Tibial artery (tissue), 4 donors: ENCODE data around the gene C1QBP.
A peak's percentile ranks its signal among the peaks of the same experiment; 100 is the strongest.

Source experiments
- DNase-seq, 2 donors: peaks; one replicate each; pipeline ENCODE4 v3.0.0-alpha.2; 2019
- H3K27ac ChIP-seq, 2 donors: fragments of 200-600 bp; sonication (generic) in 1 of 2; 1 replicate in 1 of 2; 2 replicates in 1 of 2; pipeline ENCODE4 v1.5.1; 2018 to 2019; ENCODE audit warnings: mild to moderate bottlenecking in 1 of 2
- H3K27me3 ChIP-seq, 2 donors: fragments of 200-600 bp; sonication (generic) in 1 of 2; one replicate each; pipeline versions ENCODE4 v1.5.1 to v1.6.0; 2016 to 2019
- H3K36me3 ChIP-seq, 3 donors: fragments of 200-600 bp; sonication (generic) in 2 of 3; one replicate each; pipeline ENCODE4 v1.5.1; 2016 to 2019; ENCODE audit warnings: mild to moderate bottlenecking in 2 of 3
- H3K4me1 ChIP-seq, 4 donors: fragments of 200-600 bp; sonication (generic) in 2 of 4; 1 replicate in 3 of 4; 2 replicates in 1 of 4; pipeline ENCODE4 v1.5.1; 2016 to 2019
- H3K4me3 ChIP-seq, 2 donors: fragments of 200-600 bp; sonication (generic) in 1 of 2; 1 replicate in 1 of 2; 2 replicates in 1 of 2; pipeline ENCODE4 v1.5.1; 2018 to 2019; ENCODE audit warnings: mild to moderate bottlenecking in 2 of 2
- H3K9me3 ChIP-seq, 3 donors: fragments of 200-600 bp; sonication (generic) in 1 of 3; one replicate each; pipeline ENCODE4 v1.5.1; 2016 to 2019
- intact Hi-C: fragments of 100-400 bp; cut with DNase I; formaldehyde crosslinking; loops from one replicate; pipeline ENCODE4 v1.15.0; 2023; ENCODE audit warnings: low total_unique reads
- TF ChIP-seq, protein P1 (sequence below), 2 experiments: fragments of 200-600 bp in 1 of 2; fragments of 450-650 bp in 1 of 2; IDR thresholded peaks; one replicate each; pipeline ENCODE4 v1.5.1; 2017 to 2019; ENCODE audit warnings: antibody characterized with exemption in 2 of 2, mild to moderate bottlenecking in 1 of 2, moderate library complexity in 1 of 2

The C1QBP gene

GRCh38 chr17:5438716-5439445, at the start of gene C1QBP:
C1QBP (minus strand) TSS chr17:5439155; CDS start chr17:5439073, 82 bp downstream.
- intact Hi-C loops: no loop called here
- Histone ChIP-seq H3K27ac (peak within 1 kb of the TSS; percentile 77), H3K9me3 (no peaks in the 10 kb centered on the region), H3K27me3 (no peaks in the 10 kb centered on the region), H3K4me1 (peaks cover 0 to 24% (median 18%) of the 10 kb centered on the region in 4 donors), H3K36me3 (peaks cover 19 to 42% (median 33%) of the 10 kb centered on the region in 3 donors), H3K4me3 (peak within 1 kb of the TSS; percentile 69 to 72)
- peak; percentile 84 to 95 for DNase-seq
- TF ChIP-seq, protein P1, sequence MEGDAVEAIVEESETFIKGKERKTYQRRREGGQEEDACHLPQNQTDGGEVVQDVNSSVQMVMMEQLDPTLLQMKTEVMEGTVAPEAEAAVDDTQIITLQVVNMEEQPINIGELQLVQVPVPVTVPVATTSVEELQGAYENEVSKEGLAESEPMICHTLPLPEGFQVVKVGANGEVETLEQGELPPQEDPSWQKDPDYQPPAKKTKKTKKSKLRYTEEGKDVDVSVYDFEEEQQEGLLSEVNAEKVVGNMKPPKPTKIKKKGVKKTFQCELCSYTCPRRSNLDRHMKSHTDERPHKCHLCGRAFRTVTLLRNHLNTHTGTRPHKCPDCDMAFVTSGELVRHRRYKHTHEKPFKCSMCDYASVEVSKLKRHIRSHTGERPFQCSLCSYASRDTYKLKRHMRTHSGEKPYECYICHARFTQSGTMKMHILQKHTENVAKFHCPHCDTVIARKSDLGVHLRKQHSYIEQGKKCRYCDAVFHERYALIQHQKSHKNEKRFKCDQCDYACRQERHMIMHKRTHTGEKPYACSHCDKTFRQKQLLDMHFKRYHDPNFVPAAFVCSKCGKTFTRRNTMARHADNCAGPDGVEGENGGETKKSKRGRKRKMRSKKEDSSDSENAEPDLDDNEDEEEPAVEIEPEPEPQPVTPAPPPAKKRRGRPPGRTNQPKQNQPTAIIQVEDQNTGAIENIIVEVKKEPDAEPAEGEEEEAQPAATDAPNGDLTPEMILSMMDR (IDR thresholded peaks at IDR 0.05): peak; percentile 99 to 100

DNA sequence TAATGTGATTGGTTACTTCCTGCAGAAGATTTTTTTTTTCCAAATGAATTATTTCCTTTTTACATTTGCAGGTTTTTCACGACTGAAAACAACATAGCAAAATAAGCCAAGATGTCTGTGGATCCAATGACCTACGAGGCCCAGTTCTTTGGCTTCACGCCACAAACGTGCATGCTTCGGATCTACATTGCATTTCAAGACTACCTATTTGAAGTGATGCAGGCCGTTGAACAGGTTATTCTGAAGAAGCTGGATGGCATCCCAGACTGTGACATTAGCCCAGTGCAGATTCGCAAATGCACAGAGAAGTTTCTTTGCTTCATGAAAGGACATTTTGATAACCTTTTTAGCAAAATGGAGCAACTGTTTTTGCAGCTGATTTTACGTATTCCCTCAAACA, 49.8 kb upstream of the C1QBP start:
- H3K4me1 ChIP-seq: peaks cover 0 to 28% (median 26%) of the 10 kb centered on the region in 4 donors

GRCh38 chr17:5486206-5487124, 47.5 kb upstream of the C1QBP start, which contains the start of gene MIS12:
MIS12 (plus strand) TSS chr17:5486566; CDS start chr17:5488863, 2,297 bp downstream.
- intact Hi-C loops: loop anchor here (5.0 kb wide), 1 partner anchor 64 kb away; the partner anchor contains the start of gene RPAIN
- Histone ChIP-seq H3K4me1 (peaks cover 0 to 31% (median 28%) of the 10 kb centered on the region in 4 donors), H3K36me3 (peaks cover 30 to 52% (median 39%) of the 10 kb centered on the region in 3 donors), H3K4me3 (peak within 1 kb of the TSS; percentile 78 to 95), H3K27ac (peak within 1 kb of the TSS; percentile 95 to 98), H3K9me3 (no peaks in the 10 kb centered on the region), H3K27me3 (no peaks in the 10 kb centered on the region)
- DNase-seq: peak; percentile 99
- TF ChIP-seq, protein P1 (IDR thresholded peaks at IDR 0.05): no peak

More for the DNA sequence above, 49.8 kb upstream of the C1QBP start:
- Histone ChIP-seq H3K36me3 (peaks cover 15 to 37% (median 25%) of the 10 kb centered on the region in 3 donors), H3K27ac (no peak overlapping the region), H3K4me3 (no peak overlapping the region), H3K9me3 (no peaks in the 10 kb centered on the region), H3K27me3 (no peaks in the 10 kb centered on the region)
- intact Hi-C loops: loop anchor here (5.0 kb wide), 1 partner anchor 66 kb away; the partner anchor contains the start of gene RPAIN
- no peak for DNase-seq
- TF ChIP-seq, protein P1 (IDR thresholded peaks at IDR 0.05): no peak

DNA sequence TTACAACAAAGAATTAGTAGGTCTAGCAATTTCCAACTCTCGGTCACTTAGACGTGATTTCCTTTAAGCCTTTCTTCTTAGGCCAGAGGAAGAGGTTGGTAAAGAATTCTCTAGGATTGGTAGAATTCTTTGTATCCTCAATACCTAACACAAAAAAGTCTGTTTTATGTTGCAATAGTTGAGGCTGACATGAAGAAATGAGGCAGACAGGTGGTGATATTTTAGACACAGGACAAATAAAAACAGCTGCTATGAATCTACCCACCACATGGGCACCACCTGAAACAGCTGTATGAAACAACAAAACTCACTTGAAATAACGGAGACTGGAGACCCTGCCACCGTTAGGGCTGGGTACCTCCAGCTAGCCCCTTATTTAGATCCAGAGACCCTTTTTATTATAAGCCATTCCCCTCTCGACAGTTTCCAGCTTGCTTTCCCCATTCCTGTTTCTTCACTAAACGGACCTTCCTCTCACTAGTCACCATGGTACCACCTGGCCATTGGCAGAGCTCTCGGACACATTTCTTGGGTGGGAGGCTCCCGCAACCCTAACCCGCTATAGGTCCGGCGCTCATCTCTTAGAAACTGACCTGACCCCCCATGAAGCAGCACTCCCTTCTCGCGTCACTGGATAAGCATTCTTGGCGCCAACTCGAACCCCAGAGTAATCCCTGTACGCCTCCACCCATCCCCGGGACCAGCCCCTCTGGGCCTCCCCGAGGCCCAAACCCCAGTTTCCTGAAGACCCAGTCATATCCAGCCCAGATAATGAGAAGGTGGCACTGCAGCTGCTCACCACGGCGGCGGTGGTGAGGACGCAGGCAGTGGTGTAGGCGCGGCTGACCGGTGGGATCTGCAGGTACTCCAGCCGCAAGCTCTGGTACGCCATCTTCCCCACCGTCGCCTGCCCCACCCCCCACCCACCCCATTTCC, 46.6 kb upstream of the C1QBP start, which contains the start of gene DERL2:
DERL2 (minus strand) TSS at position 909 of the 936 bp plus-strand sequence; CDS start at position 892, 17 bp downstream.
- Histone ChIP-seq H3K9me3 (no peaks in the 10 kb centered on the region), H3K4me3 (peak within 1 kb of the TSS; percentile 78 to 95), H3K4me1 (peaks cover 0 to 33% (median 28%) of the 10 kb centered on the region in 4 donors), H3K27me3 (no peaks in the 10 kb centered on the region), H3K36me3 (peaks cover 40 to 55% (median 46%) of the 10 kb centered on the region in 3 donors), H3K27ac (peak within 1 kb of the TSS; percentile 95 to 98)
- no peak for DNase-seq
- intact Hi-C loops: loop anchor here (5.0 kb wide), 1 partner anchor 63 kb away; the partner anchor contains the start of gene RPAIN
- TF ChIP-seq, protein P1 (IDR thresholded peaks at IDR 0.05): no peak
